Osteocyte (in vitro differentiated cells): ENCODE results near the gene NATD1. TPM values are rescaled to one million over a fixed set of nuclear protein-coding genes. Genes with fewer than 3 reads are reported as not detected.

Experiments
- DNase-seq: peaks from one replicate; pipeline ENCODE4 v3.0.0; 2021; ENCODE audit warnings: mixed read lengths; ENCODE audit not compliant: unreplicated experiment; ENCODE audit errors: extremely low spot score
- H3K27ac Mint-ChIP-seq: one replicate; pipeline ENCODE4 v1.8.0; 2021; ENCODE audit warnings: mild to moderate bottlenecking, mixed read lengths; ENCODE audit not compliant: unreplicated experiment
- H3K27me3 Mint-ChIP-seq: one replicate; pipeline ENCODE4 v1.8.0; 2021; ENCODE audit warnings: mixed read lengths; ENCODE audit not compliant: unreplicated experiment
- H3K36me3 Mint-ChIP-seq: one replicate; pipeline ENCODE4 v1.8.0; 2021; ENCODE audit warnings: mixed read lengths; ENCODE audit not compliant: unreplicated experiment
- H3K4me1 Mint-ChIP-seq: one replicate; pipeline ENCODE4 v1.8.0; 2021; ENCODE audit warnings: mixed read lengths; ENCODE audit not compliant: unreplicated experiment
- H3K4me3 Mint-ChIP-seq: one replicate; pipeline ENCODE4 v1.8.0; 2021; ENCODE audit warnings: mild to moderate bottlenecking, moderate library complexity, mixed read lengths; ENCODE audit not compliant: unreplicated experiment
- H3K9me3 Mint-ChIP-seq: one replicate; pipeline ENCODE4 v1.8.0; 2021; ENCODE audit warnings: mixed read lengths; ENCODE audit not compliant: unreplicated experiment
- CTCF ChIP-seq: fragments of 200-600 bp; sonication (generic); IDR thresholded peaks from 2 replicates; pipeline ENCODE4 v1.5.0; 2021; ENCODE audit warnings: antibody characterized with exemption, mild to moderate bottlenecking, moderate library complexity
- total RNA-seq: library from RNA; stranded (reverse); gene quantifications from 2 replicates; pipeline ENCODE4 v1.2.1, GENCODE V29; 2021

The NATD1 gene
- total RNA-seq, 1 donor from 2014 or later = 18.5 TPM

DNA sequence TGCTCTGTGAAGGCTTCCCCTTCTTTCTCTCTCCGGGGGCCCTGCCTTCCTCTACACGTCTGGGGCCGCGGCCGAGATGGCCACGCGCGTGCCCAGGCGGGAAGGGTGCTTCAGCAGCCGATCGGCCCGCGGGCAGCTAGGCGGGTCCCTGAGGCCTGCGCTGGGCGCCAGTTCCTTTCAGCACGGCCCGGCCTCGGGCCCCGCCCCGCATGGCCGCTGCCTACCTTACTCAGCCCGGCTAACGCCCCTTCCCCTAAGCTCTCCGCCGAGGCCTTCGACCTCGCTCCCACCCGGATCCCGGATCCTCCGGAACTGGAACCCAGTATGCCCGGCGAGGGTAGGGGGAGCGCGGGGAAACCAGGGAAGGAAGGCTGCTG is 39.6 kb downstream of the NATD1 start:
- Mint-ChIP-seq H3K27me3 (no peaks in the 10 kb centered on the region), H3K27ac (peak overlapping the region; percentile 95), H3K9me3 (no peaks in the 10 kb centered on the region), H3K36me3 (peaks cover 6% of the 10 kb centered on the region), H3K4me1 (peaks cover 29% of the 10 kb centered on the region), H3K4me3 (peak overlapping the region; percentile 87)
- TF ChIP-seq CTCF = no peak
- DNase-seq = no peak

GRCh38 chr17:21212826-21213637 is 40.2 kb downstream of the NATD1 start:
- TF ChIP-seq CTCF = no peak
- H3K4me1 Mint-ChIP-seq = peaks cover 29% of the 10 kb centered on the region
- no peak for DNase-seq
- H3K9me3 Mint-ChIP-seq = no peaks in the 10 kb centered on the region
- H3K27ac Mint-ChIP-seq = peak overlapping the region; percentile 69
- no peaks in the 10 kb centered on the region for H3K27me3 Mint-ChIP-seq
- peak overlapping the region; percentile 87 for H3K4me3 Mint-ChIP-seq
- H3K36me3 Mint-ChIP-seq = peaks cover 6% of the 10 kb centered on the region

DNA sequence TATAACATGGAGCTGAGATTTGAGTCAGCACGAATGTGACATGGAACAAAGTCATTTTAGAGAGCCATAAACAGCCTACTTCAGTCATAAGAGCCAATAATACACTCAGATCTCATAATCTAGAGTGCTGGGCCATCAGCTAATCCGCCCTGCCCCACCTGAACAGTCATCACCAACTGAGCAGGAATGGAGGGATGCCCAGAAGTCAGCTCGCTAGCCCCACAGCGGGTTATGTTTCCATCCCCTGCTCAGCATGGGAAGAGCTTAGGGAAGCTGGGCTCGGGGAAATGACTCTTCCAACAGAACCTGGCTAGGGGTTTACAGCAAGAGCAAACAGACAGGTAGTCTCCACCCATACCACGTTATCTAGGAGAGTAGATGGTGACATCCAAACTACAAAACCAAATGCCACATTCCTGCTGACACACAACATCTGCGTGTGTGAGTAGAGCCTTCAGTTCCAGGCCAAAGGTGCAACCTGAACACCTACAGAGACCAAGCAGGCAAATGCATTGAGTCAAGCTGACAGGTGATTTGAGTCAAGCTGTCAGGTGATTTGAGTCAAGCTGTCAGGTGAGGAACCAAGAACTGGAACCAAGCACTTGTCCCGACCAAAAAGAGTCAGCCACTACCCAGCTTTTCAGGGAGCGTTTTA is 41.3 kb downstream of the NATD1 start:
- peaks cover 6% of the 10 kb centered on the region for H3K36me3 Mint-ChIP-seq
- DNase-seq = no peak
- H3K9me3 Mint-ChIP-seq = no peaks in the 10 kb centered on the region
- no peak for TF ChIP-seq CTCF
- H3K4me3 Mint-ChIP-seq = peak overlapping the region; percentile 87
- no peak overlapping the region for H3K27ac Mint-ChIP-seq
- H3K4me1 Mint-ChIP-seq = peaks cover 29% of the 10 kb centered on the region
- H3K27me3 Mint-ChIP-seq = no peaks in the 10 kb centered on the region

DNA sequence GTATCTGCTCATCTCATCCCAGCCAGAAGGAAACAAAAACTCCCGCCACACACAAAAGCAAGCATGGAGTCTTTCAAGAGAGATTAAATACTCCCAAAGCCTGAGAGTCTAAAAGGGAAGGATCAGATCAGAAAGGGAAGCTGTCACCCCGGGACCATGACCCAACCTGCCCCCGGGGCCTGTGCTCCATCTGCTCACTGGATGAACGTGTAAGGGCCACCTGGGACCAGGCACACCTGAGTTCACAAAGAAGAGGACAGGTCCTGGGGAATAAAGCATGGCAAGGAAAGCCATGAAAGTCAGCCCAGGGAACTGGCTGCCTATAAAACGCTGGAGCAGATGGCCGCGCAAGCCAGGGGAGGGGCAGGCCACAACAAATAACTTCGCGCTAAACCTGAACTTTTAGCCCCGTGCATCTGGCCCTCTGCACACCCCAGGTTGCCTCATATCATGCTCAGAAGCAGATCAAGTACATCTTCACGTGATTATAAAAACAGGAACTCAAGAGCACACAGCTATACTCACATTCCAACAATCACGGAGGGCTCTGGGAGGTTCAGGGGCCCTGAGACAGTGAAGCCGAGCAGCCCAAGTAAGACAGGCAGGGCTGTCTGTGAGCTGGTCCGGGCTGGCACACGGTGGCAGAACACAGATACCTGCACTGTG is 42.7 kb downstream of the NATD1 start:
- DNase-seq = no peak
- peaks cover 6% of the 10 kb centered on the region for H3K36me3 Mint-ChIP-seq
- no peak overlapping the region for H3K27ac Mint-ChIP-seq
- TF ChIP-seq CTCF = no peak
- no peak overlapping the region for H3K4me3 Mint-ChIP-seq
- no peaks in the 10 kb centered on the region for H3K27me3 Mint-ChIP-seq
- no peaks in the 10 kb centered on the region for H3K9me3 Mint-ChIP-seq
- peaks cover 26% of the 10 kb centered on the region for H3K4me1 Mint-ChIP-seq
